ENCODE results near the gene RFTN1.
"Not testable (repeated sequence)": the region's sequence is repeated elsewhere in the genome, so short reads cannot be mapped to it uniquely, and the experiment has no call there.

Gene RFTN1

DNA sequence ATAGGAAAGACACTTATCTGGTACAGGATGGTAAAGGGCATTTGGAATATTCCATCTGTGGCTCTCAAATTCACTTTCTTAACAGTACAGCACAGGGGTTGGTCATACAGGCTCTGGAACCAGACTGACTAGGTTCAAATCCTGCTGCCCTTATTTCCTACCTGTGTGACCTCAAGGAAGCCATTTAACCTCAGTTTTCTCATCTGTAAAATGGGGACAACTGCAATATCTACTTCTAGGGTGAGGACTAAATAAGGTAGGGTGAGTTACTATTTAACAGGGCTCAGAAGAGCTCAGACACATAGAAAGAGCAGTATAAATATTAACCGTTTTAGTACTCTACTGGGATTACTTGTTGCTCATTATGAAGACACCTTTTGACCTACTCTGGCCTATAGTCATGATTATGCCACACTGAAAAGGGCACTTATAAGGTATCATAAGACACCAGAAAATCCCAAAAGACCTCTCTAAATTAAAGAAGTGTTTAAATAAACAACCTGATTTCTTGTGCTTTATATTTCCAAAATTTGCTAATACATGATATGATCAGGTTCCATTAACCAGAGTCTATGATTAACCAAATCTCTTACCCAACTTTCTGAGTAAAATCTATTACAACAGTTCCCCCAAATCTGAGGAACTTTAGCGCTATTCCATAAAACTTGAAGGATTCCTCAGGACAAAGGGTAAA, 6.5 kb downstream of the RFTN1 start:
- DNase-seq (ENCODE audit: low read depth): no peak

DNA sequence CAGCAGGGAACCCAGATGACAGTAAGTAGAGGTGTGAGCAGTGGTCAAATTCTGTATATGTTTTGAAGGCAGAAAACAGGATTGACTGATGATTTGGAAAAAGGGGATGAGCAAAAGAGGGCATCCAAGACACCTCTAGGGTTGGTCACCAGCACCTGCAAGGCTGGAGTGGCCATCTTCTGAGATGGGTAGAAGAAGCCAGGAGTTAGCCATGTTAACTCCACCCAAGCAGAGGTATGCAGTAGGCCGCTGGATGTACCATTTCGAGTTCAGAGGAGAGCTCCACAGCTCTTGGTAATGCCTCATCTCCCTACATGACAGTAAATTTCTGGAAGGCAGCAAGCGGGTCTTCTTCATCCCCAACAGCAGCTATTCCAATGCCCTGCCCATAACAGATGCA, 7.0 kb downstream of the RFTN1 start:
- no peak for DNase-seq (ENCODE audit: low read depth)

DNA sequence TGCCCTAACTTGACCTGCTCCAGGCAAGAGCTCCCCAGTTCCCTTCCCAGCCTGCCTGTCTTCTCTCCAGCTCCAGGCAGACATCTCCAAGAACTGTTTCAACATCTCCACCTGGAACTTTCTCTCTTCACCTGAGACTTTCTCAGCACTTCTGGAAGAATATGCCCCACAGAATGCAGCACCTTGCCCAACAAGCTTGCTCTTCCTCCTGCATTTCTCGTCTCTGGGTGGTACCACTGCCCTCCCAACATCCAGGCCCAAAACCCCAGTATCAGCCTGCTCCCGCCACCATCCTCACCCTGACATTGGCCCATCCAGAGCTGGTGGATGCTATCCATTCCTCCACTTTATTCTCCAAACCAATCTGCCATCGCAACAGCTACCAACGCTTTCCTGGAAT, 8.8 kb downstream of the RFTN1 start:
- no peak for DNase-seq (ENCODE audit: low read depth)

DNA sequence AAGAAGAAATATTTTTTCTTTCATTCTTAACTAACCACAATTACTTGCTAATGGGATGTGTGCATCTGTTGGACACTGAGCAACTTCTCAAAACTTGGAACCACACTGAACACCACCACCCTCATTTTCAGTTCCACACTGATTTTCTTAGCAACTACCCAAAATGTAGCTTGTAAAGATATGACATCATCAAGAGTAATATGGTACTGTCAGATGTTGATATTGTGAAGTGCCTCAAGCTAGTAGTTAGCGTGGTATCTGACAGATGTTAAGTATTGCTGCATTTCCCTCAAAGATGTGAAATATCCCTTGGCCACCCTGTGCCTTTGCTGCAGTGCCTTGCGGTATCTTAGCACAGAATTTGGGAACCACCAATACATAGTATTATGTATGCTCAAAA, 9.3 kb downstream of the RFTN1 start:
- DNase-seq (ENCODE audit: low read depth): no peak

DNA sequence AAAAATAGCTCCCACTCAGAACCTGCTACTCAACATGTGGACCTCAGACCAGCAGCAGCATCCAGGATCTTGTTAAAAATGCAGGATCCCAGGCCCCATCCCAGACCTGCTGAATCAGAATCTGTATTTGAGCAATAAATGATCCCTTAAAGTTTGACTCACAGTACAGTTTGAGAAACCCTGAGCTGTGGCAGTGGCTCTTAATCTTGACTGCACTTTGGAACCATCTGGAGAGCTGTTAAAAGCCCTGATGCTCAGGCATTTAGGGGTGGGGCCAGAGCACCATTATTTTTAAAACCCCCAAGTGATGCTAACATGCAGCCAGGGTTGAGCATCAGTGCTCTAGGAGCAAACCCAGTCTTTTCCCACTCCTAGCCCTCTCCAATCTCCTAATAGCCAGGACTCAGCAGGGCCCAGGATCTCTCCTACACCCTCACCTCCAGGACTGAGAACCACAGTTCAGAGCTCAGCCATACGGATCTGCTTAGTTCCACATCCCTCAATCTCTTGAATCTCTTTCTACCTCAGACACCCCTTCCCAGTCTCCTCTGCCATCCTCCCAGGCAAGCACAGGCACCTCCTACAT, 10.2 kb downstream of the RFTN1 start:
- DNase-seq (ENCODE audit: low read depth): no peak

GRCh38 chr3:16502347-16502908, 11.1 kb downstream of the RFTN1 start:
- no peak for DNase-seq (ENCODE audit: low read depth)

- DNase-seq (ENCODE audit: low read depth): no peak
Observed at GRCh38 chr3:16501376-16501775, 12.1 kb downstream of the RFTN1 start.

- no peak for DNase-seq (ENCODE audit: low read depth)
Observed at GRCh38 chr3:16500911-16501310, 12.6 kb downstream of the RFTN1 start.

- no peak for DNase-seq (ENCODE audit: low read depth)
Observed at GRCh38 chr3:16500093-16500492, 13.4 kb downstream of the RFTN1 start.

GRCh38 chr3:16499351-16499750, 14.1 kb downstream of the RFTN1 start:
- no peak for DNase-seq (ENCODE audit: low read depth)

GRCh38 chr3:16498130-16498890, 15.2 kb downstream of the RFTN1 start:
- DNase-seq (ENCODE audit: low read depth): no peak

DNA sequence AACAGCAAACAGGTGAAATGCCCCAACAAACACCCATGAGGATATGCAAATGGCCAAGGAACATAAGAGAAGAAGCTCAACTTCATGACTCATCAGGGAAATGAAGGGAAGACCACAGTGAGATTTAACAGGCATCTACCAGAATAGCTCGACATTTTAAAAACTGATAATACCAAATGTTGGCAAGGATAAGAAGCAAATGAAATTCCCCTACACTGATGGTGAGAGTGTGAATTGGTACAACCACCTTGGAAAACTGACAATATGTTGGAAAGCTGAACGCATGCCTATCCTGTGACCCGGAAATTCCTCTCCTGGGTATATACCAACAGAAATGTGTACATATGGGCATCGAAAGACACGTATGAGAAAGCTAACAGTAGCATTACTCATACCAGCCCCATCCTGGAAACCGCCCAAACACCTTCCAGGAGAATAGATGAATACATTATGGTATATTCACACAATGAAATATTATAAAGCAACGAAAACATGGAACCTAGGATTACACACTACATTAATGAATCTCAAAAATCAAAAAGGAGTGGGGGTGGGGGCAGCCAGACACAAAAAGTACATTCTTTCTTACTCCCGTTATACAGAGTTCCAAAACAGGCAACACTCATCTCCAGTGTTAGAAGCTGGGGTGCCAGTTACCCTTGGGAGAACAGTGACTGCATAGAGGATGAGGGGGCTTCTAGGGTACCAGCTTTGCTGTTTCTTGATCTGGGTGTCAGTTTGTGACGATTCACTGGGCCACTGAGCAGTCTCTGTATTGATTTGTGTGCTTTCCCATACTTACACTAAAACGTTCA, 16.9 kb downstream of the RFTN1 start:
- no peak for DNase-seq (ENCODE audit: low read depth)

DNA sequence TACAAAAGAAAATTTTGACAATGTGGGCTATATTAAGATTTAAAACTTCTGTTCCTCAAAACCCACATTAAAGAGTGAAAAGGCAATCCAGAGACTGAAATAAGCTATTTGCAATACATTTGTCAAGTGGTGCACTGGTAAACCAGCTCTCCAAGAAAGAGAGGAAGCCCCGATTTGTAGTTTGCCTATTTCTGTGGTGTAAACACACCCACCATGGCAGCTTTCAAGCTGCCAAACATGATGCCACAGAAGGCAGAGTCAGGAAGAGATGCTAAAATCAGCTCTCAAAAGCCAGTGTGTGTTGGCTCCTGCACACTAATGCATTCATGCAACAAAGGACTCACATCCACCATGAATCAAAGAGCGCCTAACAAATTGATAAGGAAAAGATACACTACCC, 17.5 kb downstream of the RFTN1 start:
- no peak for DNase-seq (ENCODE audit: low read depth)

GRCh38 chr3:16494814-16495431, 18.6 kb downstream of the RFTN1 start:
- no peak for DNase-seq (ENCODE audit: low read depth)

DNA sequence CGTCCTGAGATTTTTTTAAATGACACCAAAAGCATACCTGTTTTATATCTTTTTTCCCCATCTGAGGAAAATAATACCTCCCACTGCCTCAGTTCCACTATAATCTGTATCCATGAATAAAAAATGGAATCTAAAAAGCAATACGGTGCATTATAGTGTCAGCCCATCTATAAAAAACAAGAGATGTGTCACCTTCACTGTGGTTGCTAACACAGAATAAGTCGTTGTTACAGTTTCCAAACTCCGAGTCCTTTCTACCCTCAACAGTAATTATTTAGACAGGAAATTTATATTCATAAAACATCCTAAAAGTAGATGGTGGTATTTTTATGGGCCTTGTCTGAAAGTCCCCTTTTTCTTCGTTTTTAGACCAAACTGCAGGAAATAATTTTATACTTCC, 19.4 kb downstream of the RFTN1 start:
- DNase-seq (ENCODE audit: low read depth): no peak

DNA sequence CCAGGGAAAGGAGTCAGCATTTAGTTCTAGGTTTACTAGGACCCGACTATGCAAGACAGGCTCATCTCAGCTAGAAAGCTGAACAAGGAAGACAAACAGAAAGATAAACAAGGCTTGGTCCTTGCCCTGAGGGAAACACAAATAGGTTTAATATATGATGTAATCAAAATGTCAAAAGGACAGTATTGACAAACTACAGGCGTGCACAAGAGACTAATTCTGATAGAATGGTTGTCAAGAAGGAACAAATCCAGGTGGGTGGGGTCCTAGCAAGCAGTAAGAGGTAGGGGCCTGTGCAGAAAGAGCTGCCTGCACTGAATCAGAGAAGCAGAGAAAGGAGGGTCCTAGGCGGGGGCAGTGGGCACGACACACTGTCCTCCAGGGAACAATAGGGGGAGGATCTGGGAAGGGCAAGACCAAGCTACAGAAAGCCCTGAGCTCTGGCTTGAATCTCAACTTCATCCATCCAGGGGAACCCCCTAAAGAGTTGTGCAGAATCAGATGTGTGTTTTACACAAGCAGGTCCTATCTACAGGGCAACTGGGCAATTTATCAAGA, 23.4 kb downstream of the RFTN1 start:
- DNase-seq (ENCODE audit: low read depth): no peak

DNA sequence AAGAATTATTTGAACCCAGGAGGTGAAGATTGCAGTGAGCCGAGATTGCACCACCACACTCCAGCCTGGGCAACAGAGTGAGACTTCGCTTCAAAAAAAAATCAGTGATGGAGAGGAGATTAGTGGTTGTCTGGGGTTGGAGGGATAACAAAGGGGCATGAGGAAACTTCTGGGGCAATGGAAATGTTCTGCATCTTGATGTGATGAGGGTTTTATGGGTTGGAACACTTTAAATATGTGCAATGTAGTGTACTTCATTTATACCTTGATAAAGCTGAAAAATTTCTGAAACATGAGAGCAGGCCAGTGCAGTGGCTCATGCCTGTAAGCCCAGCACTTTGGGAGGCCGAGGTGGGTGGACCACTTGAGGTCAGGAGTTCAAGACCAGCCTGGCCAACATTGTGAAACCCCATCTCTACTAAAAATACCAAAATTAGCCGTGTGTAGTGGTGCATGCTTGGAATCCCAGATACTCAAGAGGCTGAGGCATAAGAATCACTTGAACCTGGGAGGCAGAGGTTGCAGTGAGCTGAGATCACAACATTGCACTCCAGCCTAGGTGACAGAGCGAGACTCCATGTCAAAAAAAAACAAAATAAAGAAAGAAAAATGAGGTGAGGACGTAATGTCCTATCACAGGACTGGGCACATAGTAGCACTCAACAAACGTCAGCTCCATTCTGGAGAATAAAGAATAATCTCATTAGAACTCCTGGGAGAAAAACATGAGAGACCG, 24.0 kb downstream of the RFTN1 start:
- not testable (repeated sequence) for DNase-seq (ENCODE audit: low read depth)

DNA sequence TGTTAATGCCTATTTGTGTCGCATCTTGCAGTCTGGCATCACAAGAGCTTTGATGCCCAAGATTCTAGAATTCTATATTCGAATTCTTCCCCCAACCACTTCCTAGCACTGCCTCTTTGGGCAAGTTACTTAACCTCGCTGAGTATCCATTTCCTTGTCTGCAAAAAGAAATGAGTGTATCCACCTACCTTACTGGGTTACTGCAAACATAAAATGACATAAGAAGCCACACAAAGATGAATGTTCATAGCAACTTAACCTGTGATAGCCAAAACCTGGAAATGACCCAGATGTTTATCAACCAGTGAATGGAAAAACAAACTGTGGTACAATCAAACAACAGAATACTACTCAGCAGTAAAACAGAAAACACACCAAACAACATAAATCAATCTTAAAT, 24.9 kb downstream of the RFTN1 start:
- no peak for DNase-seq (ENCODE audit: low read depth)

GRCh38 chr3:16487511-16488175, 25.9 kb downstream of the RFTN1 start:
- DNase-seq (ENCODE audit: low read depth): no peak

GRCh38 chr3:16486951-16487480, 26.5 kb downstream of the RFTN1 start:
- DNase-seq (ENCODE audit: low read depth): no peak

Data from stimulated activated CD4-positive, alpha-beta T cell treated with anti-CD3 and anti-CD28 coated beads, Interleukin-2, amount 100 ng/mL, for 4 hours (primary cell).